GM19043 (cell line): ENCODE measurements around the gene TWF1.
A peak's percentile ranks its signal among the peaks of the same experiment; 100 is the strongest.
"Not testable (repeated sequence)": the region's sequence is repeated elsewhere in the genome, so short reads cannot be mapped to it uniquely, and the experiment has no call there.

ENCODE experiments used
- ATAC-seq: cut with Tn5 transposase; IDR thresholded peaks from one replicate; pipeline ENCODE4 v1.9.1; 2021; ENCODE audit warnings: low read depth; ENCODE audit not compliant: unreplicated experiment

The TWF1 gene

DNA sequence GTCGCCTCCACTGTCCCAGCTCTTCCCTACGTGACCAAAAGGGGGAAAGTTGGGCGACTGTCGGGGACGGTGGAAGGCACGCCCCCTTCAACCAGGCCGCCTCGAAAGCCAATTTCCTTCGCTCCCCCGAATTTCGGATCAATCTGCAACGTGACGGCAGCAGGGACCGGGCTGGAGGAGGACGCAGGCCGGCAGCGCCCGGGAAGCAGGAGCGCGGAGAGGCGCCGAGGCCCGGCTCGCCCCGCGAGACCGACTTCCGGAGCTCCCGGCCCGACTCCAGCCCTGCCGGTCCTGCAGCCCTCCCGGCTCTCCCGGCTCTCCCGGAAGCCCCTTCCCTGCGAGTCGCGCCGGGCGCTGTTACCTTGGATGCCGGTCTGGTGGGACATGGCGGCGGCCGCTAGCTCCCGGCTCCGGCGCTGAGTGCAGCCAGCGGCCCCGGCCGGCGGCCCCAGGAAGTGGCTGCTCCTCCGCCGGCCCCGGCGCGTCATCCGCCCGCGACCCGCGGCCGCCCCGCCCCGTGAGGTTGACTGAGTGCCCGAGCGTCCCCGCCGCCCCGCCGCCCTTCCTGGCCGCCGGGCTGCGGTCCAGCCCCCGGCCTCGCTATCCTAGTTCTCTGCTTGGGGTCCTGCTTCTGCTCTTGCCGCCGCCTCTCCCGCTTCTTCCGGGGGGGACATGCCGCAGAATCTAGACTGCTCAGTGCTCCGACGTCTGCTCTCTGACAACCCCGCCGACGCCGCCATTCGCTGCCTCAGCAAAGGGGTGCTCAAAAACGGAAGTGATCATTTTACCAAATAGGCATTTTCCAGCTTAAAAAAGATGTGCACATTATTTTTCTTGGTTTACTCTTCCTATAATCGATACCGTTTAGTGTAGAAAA is at the start of gene TWF1:
TWF1 (minus strand) TSS at position 458 of the 877 bp plus-strand sequence; CDS start at position 386, 72 bp downstream.
- ATAC-seq = peak; percentile 89

- ATAC-seq = no peak
These were observed 46.6 kb upstream of the TWF1 start for GRCh38 chr12:43852744-43853143.

GRCh38 chr12:43848786-43849185 is 42.7 kb upstream of the TWF1 start:
- no peak for ATAC-seq

DNA sequence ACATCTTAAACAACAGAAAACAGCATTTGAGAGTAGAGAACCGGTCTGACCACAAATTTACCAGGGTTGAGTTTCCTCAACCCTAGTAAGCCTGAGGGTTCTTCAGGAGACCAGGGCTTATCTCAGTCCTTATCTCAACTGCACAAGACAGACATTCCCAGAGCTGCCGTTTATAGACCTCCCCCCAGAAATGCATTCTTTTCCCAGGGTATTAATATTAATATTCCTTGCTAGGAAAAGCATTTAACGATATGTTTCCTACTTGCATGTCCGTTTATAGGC is 42.0 kb upstream of the TWF1 start:
- ATAC-seq = no peak

DNA sequence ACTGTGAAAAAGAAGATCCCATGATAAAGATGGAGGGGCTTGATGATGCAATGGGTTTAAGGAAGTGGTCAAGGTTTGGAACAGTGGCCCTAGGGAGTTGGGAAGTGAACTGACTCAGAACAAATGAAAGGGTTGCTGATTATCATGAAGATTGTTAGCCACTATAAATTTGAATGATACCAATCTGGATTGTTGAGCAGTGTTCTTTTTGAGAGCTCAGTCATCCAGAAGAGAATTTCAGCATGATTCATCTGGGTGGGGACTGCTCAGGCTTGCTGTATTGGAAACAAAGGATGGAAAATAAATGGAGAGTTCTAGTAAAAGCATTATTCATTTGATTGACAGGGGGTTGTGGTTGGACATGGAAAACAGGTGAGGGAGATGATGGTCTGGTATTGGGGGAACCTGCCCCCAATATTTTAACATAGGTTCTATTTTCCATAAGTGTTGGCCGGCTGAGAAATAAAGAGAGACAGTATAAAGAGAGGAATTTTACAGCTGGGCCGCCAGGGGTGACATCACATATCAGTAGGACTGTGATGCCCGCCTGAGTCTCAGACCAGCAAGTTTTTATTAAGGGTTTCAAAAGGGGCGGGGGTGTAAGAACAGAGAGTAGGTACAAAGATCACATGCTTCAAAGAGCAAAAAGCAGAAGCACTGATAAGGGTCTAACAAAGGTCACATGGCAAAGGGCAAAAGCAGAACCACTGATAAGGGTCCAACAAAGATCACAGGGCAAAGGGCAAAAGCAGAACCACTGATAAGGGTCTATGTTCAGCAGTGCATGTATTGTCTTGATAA is 41.5 kb upstream of the TWF1 start:
- not testable (repeated sequence) for ATAC-seq

DNA sequence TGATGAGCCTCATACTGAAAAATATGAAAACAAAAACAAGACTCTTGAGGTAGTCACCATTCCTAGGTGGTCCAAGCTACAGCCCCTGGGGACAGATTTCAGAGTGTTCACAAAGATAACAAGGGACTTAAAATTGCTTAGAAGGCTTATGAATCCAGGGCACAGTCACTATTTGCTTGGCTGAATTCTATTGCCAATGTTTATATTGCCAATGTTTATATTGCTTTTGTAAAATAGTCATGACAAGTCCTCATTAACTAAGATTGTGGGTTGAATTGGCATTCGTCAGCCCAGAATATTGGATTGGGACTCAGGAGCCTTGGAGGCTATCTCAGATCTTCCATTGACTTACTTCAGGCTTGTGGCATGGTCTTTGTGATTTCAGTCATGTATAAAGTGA is 36.1 kb upstream of the TWF1 start:
- no peak for ATAC-seq

DNA sequence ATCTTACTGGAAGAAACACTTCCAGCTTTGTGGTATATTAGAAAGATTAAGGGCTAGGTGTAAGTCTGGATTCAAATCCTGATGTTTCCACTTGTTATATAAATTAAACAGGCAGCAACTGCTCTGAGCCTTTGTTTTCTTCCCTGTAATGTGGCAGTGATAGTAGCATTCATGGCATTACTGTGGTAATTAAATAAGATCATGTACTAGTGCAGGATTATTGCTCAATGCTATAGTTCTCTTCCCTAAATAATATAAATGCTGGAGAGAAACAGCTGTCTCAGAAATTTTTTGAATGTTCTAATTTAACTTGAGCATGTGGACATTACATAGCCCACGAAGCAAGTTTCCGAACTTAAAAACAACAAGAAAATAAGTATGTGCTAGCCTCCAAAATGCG is 35.1 kb upstream of the TWF1 start:
- ATAC-seq = no peak

DNA sequence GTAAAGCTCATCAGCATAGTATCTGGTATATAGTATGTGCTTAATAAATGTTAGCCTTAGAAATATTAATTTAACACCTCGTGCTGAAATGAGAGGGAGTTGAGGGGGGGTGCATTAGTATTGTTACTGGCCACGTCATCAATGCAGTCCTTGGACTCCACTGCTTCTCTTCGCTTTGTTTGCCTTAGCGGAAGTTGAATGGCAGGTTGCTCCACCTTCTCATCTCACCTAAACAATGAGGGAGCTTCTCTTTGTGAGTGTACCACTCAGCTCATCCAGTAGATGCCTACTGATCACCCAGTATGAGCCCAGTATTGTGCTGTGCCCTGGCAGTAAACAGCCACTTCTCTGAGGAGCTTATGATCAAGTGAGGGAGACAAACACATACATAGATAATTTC is 34.2 kb upstream of the TWF1 start:
- ATAC-seq = no peak

DNA sequence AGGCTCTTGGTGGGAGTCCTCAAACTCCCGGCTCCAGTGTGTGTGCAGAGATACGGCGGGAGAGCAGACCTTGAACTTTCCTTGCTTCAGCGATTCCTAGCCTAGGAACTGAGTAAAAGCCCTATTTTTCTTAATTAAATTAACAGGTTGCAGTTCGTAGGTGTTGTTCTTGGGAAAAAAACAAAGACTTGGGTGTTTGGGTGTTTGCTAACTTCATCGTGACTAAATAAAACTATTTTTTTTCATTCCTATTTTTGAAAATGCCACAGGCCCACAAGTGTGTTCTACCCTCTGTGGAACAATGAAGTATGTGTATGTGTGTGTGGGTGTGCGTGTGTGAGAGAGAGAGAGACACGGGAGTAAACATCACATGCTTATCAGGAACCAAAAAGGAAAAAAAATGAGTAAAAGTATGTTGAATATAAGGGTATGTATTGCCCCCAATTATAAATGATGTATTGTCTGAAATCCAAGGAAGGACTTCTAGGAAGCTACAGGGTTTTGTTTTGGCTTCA is 30.4 kb upstream of the TWF1 start:
- ATAC-seq = peak; percentile 37

- peak; percentile 60 for ATAC-seq
These were observed 29.7 kb upstream of the TWF1 start, which contains the start of gene TMEM117 for GRCh38 chr12:43835656-43836474. TSS of gene TMEM117 (plus strand) at chr12:43836081.

- peak; percentile 5 for ATAC-seq
These were observed 29.1 kb upstream of the TWF1 start for GRCh38 chr12:43835264-43835655.

- no peak for ATAC-seq
These were observed 26.5 kb upstream of the TWF1 start for GRCh38 chr12:43832463-43833168.

GRCh38 chr12:43827093-43827492 is 21.0 kb upstream of the TWF1 start:
- no peak for ATAC-seq

GRCh38 chr12:43826681-43827080 is 20.6 kb upstream of the TWF1 start:
- no peak for ATAC-seq

DNA sequence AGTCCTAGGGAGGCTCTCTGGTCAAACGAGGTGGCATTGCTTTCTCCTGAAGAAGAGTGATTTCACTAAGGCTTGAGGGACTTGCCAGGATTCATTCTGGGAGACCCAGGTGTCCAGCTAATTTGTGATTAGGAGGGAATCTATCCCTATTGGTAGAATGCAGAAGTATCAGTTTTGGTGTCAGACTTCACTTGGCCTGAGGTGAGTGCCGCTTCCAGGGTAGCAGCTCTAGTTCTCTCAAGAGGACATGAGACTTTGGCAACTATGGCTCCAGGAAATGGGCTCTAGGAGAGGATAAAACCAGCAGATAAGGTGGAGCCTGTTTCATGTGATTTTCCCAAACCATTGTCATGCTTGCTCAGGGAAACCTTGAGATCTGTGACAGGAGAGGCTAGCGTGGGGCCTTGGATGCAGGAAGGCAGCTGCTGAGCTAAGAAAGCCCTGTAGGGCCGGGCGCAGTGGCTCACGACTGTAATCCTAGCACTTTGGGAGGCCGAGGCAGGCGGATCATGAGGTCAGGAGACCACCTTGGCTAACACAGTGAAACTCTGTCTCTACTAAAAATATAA is 18.2 kb upstream of the TWF1 start:
- ATAC-seq = no peak

DNA sequence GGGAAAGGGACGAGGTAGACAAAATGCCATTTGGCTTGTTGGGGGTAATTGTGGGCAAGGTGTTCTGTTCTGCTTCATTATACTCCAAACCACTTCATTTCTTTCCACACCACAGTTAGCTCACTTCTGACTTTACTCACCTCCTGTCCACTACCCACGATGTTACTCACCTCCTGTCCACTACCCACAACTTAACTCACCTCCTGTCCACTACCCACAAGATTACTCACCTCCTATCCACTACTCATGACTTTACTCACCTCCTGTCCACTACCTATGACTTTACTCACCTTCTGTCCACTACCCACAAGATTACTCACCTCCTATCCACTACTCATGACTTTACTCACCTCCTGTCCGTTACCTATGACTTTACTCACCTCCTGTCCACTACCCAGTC is 10.1 kb upstream of the TWF1 start:
- ATAC-seq = no peak

DNA sequence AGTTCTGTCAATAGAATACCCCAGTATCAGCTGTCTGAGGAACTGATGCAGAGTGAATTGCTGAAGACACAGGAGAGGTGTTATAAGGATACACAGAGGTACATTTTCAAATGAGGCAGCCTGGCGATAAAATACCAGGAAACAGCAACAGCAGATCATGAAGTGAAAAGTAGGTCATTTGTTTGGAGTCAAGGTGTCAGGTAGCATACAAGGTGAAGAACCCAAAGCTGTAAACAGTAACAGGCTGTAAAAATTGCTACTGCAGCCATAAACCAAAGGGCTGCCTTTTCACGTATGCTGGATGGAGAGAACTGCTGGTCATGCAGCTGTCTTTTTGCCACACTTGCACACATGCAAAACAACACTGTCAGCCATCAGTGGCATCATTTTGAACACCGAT is 9.3 kb upstream of the TWF1 start:
- no peak for ATAC-seq

GRCh38 chr12:43812926-43813325 is 6.8 kb upstream of the TWF1 start:
- ATAC-seq = no peak

GRCh38 chr12:43812057-43812456 is 5.9 kb upstream of the TWF1 start:
- no peak for ATAC-seq

- ATAC-seq = no peak
These were observed 1.3 kb upstream of the TWF1 start for GRCh38 chr12:43807386-43807785.
